HG02678 (cell line): ENCODE results near the gene DOCK9.
"Not testable (repeated sequence)": the region's sequence is repeated elsewhere in the genome, so short reads cannot be mapped to it uniquely, and the experiment has no call there.

Experiments used
- ATAC-seq: cut with Tn5 transposase; IDR thresholded peaks from one replicate; pipeline ENCODE4 v1.9.1; 2021; ENCODE audit warnings: mild to moderate bottlenecking, moderate library complexity; ENCODE audit not compliant: unreplicated experiment

DOCK9 gene

DNA sequence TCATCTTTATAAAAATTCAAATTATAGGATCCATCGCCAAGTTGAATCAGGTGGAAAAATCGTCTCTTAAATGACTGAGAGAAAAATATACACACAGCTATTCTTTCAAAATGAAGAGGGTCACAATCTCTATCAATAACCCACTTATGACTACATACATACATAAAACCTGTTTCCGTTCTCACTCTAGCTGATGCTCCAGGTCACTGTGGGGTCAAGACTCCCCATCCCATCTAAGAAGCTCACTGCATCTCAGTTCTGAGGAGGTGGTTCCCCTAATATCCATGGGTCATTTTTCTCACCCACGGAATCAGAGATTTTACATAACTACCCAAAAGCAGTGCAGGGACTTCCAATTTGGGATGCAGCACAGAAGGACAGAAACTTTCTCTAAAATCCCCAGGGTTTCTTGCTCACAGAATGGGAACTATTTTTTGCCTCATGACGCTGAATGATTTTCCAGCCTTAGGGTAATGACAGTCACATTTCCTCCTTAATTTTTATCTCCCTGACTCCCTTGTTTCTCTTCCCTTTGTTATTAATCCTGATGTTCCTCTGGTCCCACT is 56.8 kb downstream of the DOCK9 start:
- ATAC-seq, result no peak

DNA sequence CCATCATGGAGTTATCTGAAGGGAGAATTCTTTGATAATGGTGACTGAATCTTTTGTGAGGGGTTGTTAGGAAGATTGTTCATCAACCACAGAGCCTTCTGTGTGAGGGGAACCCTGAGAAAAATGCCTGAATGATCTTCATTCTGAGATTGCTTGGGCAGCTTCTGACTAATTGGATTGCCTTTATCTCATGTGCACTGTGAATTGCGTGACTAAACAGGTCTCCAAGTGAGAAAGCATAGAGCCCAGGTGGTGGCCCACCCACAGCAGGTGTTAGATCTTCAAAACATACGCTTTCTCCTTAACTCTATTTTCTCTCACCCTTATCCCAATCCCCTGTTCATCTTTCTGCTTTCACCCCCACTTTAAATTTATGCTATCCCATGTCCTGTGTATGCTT is 58.3 kb downstream of the DOCK9 start:
- ATAC-seq, result no peak

DNA sequence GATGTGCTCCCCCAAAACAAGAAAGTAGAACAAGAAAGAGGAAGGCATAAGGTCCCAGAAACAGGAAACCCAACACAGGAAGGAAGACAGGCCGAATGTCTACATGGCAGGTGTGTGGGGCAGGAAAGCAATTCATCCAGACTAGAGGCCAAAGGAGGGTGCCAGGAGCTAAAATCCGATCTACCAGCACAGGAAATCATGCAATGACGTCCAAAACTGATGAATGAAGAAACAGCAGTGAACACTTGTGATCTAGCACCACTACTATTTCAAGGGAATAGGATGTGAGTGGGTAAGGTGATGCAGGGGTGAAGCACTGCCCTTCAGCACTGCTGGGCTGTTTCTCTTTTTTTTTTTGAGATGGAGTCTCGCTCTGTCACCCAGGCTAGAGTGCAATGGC is 59.1 kb downstream of the DOCK9 start:
- no peak for ATAC-seq

DNA sequence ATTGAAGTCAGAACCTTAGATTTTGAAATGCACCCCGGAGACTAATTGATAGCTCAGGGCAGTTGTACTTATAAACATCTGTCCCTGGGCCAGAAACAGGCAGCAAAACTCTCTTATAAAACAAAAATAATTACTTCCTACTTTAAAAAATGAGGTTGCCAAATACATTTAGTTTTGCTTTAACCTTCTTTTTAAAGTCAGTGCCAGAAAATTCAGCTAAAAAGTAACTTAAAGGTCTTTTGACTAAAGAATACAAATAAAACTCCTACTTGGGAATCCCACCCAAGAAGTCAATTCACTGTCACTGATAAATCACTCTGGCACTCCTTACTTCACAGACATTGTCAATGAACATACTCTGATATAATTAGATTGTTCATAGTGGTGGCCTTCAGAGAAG is 60.7 kb downstream of the DOCK9 start:
- ATAC-seq, result no peak

DNA sequence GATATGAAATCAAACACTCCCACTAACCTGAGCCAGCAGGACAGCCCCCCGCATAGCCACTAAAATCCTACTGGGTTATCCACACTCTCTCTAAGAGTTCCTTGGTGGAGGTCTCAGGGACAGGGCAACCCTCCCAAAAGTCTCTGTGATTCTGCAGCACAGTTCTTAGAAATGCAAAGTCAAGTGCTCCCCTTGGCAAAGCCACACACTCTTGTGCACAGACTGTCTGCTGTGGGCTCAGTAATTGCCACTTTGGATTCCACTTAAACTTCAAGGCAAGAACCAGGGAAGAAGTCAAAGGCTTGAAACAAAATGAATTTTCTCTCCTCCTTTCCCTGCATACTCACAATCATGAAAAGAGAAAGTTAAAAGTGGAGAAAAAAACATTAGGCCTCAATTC is 61.5 kb downstream of the DOCK9 start:
- no peak for ATAC-seq

DNA sequence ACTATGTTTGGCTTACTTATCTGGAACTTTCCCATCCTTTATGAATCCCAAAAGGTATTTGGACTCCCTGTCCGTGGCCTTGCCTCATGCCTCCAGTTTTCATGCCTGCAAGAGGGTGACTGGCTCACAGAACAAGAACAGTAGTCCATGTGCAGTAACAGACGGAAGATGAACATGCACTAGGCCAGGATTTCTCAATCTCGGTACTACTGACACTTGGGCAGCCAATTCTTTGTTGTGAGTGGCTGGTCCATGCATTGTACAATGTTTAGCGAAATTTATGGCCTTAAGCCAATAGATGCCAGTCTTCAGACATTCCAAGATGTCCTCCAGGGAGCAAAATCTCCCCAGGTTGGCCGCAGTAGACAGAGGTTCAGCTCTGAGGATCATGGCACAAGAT is 61.9 kb downstream of the DOCK9 start:
- no peak for ATAC-seq

DNA sequence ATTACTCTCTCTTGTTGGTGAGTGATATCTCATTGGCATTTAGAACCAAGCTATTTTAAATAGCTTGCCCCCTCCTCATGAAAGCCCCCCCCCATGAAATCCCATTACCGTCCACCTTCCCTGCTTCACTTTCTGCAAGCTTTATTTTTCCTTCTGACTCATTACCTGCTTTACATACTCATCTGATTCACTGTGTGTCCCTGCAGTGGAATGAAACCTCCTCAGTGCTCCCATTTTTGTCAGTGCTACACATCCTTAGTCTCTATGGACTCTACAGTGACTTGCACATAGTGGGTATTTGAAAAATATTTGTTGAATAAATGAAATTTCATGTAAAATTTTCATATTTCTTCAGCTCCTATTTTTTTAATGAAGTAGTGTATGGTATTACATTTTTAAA is 62.3 kb downstream of the DOCK9 start:
- ATAC-seq, result no peak

DNA sequence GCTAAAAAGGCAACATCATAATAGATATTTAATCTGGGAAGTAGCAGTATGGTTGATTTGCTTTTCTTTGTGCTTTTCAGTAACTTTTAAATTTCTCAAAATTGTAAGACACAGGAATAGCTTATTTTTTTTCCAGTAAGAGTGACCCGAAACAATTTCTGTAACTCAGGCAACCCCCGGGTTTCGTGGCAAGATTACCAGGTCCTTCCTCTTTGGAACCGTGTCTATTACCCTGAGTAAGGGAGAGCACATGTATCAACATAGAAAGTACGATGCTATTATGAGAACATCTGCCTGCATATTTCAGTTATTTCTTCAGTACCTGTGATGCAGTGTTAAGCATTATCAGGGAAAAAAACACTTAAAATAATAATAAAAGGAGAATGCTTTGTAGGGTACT is 64.1 kb downstream of the DOCK9 start:
- no peak for ATAC-seq

DNA sequence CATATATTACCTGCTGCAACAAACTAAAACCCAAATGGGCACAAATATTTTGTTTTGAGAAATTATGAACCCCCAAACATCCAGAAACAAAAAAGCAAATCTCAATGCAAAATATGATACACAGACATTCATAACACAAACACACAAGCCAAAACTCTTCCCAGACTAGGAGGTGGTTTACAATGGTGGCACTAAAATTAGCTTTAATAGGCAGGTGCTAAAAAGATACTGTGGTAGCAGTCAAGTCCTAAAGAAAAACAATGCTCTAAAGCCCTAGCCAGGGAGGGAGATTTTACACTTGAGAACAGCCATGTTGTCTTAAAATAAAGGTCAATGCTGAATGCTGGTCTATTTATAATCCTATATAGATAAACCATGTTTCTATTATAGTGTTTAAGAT is 65.0 kb downstream of the DOCK9 start:
- no peak for ATAC-seq

DNA sequence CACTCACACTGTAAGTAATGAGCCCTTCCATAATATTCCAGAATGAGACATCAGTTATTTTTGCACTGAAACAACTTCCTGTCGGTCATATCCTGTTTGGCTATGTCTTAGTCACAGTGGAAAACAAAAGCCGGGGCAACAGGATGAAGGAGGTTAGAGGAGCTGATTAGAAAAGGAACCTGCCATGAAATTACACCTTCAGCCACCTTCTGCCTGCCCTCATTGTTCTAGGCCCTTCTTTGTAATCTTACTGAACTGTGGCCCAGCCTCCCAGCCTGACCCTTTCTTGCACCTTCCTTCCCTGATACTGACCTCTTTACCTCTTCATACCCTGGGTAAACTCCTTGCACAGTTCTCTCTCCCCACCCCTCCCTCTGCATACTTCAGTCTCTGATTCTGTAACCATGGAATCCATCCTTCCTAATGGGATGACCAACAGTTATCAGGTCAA is 67.3 kb downstream of the DOCK9 start:
- no peak for ATAC-seq

DNA sequence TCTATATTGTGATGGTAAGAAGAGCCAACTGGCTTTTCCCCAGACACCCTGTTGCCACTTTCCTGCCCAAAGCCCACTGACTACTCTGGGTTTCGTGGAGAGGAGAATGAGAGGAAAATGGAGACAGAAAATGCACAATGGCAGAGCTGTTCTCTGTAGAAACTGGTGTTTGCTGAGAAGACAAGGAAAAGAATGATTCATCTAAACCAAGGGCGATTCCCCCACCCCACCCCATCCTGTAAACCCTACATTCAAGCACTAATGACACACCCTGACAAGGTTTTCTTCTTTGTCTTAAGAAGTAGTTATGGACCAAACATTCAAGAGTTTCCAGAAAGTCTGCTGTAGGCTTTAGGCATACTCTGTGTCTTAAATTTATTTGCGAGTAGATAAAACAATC is 68.8 kb downstream of the DOCK9 start:
- ATAC-seq, result no peak

DNA sequence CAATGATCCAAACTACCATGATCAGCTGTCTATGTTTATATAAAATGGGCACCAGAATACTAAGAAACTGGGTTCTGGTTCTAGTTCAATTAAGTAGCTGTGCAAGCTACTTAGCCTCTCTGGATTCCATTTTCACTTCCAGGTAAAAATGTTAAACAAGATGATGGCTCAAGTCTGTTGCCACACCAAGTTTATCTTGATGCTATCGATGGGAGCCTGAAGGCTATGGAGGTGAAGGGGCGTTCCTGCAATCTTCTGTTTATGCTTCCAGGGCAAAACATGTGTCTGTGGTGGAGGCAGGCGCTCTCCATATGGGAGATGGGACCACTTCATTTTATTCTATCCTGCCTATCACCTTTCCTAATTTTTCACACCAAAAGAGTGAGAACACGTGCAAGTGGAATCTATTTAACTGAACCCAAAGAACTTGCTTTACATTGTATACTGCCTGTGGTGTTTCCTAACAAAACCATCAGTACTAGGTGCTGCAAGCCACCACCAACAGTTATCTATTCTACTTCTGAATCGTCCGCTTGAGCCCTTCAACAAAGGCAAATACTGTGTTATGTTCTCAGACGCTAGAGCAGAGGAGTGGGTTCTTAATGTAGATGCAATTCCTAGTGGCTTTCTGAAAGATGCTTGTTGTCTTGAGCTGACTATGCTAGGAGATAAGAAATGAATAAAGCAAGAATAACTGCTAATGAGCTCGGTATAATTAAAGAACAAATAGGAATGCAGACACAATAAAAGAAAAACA is 70.9 kb downstream of the DOCK9 start:
- ATAC-seq, result no peak

DNA sequence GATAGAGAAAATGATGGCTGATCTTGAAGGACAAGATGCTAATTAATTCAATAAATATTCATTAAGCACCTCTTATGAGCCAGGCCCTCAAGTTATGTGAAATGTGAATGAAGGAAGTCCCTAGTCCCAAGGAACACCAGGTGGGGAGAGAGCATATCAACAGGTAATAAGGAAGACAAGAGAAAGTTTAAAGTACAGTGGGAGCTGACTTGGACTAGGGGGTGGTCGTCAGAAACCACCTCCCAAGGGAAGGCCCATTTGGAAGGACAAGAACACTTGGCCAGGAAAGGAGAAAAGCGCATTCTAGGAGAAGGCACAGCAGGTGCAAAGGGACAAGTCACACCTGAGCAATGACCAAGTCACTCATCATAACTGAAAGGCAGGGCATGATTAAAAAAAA is 72.7 kb downstream of the DOCK9 start:
- no peak for ATAC-seq

DNA sequence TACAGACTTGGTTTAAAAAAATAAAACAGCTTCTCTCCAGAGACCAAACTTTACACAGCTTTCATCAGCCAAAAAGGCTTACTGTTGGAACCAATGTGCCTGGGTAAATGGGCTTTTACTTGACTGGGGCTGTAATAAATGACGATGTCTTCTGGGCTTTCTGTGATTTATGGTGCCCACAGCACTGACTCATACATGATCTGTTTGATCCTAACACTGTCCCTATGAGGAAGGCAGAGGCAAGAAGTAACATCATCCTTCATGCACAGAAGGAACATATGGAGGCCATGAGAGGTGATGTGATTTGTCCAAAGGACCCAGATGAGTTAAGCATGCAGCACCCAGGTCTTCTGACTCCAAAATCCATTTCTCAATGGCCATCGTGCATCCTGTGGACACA is 77.4 kb downstream of the DOCK9 start:
- no peak for ATAC-seq

DNA sequence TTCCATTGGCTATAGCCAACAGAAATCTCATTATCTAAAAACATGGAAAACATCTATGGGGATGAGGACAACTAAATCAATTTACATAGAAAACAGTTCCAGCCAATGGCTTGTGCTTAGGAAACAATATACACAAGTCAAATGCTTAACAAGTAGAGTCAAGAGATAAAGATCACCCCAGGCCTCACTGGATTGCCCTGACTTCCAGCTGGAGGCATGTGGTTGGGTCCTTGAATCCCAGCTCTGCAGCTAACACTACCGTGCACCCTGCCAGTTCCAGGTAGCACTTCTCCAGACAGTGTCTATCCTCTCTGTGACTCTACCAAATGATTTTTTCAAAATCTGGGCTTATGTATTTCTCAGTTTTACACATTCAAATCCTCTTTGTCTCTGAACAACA is 80.2 kb downstream of the DOCK9 start:
- ATAC-seq, result no peak

DNA sequence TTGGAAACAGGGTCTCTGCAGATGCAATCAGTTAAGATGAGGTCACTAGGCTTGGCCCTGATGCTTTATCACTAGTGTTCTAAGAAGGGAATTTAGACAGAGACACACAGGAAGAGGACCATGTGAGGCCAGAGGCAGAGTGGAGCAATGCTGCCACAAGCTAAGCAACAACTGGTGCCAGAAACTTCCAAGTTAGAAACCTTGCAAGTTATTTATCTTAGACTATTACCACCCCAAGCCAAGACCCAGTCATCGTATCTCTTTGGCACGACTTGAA is 81.1 kb downstream of the DOCK9 start:
- no peak for ATAC-seq

DNA sequence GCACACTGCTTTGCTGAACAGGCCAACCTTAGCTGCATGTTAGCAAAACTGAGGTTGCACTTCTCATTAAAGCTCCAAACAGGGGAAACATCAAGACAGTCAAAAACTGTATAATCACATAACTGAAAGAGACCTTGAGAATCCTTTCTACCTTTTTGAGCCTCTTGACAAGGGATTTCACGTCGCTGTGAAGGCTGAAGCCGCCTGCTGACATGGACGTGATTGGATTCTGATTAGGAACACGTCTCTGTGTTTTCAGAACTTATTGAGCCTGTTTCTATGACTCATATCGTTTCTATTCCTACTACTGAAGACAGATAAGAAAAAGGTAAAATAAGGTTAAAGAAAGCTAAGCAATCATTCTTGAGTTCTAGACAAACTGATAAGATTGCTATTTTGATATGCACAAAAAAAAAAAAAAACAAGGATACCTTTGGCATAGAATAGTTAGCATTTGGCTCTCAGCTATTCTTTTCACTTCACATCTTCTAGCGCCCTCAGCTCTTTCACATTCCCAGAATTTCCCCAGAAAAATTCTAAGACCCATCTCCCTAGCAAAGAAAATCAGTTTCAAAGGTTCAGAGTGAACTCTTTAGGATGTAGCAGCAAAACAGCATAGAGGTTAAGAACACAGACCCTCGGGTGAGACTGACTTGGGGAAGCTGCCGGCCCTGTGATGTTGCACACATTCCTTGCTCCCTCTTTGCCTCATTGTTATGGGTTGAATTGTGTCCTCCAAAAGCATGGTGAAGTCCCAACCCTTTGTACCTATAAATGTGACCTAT is 81.6 kb downstream of the DOCK9 start:
- ATAC-seq, result no peak

DNA sequence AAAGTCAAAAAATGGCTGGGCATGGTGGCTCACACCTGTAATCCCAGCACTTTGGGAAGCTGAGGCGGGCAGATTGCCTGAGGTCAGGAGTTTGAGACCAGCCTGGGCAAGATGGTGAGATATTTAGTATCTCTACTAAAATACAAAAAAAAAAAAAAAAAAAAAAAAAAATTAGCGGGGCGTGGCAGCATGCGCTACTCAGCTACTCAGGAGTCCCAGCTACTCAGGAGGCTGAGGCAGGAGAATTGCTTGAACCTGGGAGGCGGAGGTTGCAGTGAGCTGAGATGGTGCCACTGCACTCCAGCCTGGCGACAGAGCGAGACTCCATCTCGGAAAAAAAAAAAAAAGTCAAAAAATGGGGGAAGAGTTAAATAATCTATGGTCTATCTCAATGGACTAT is 83.0 kb downstream of the DOCK9 start:
- not testable (repeated sequence) for ATAC-seq

DNA sequence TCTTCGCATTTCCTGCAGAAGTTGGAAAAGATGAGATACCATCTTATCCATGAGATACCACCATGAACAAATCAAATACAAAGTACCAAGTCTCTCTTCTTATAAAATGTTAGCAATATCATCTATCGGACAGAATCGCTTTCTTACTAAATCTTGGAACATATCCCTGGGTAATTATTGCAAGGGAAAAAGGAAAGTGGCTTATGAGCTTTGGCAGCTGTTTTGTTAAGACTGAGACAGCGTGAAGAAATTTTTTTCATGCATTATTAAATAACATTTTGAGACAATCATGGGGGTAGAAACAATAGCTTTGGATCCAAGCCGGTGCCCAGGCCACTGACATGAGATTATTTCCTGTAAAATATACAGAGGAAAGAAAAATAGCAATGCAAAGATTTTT is 84.5 kb downstream of the DOCK9 start:
- ATAC-seq, result no peak

DNA sequence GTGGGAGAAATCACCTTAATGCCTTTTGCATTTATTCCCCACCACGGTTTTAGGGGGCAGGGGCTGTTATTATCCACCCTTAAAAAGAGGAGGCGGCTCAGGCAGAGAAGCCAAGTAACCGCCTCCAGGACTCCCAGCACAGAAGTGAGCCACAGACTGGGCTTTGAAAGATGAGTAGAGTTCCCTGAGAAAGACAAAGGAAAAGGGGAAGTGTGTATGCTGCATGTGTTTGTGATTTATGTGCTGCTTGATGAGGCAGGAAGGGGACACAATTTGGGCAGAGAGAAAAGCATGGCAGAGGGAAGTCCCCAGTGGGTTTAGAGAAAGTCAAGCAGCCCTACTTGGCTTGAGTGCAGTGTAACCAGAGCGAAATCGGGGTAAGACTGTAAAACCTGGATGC is 85.0 kb downstream of the DOCK9 start:
- no peak for ATAC-seq

DNA sequence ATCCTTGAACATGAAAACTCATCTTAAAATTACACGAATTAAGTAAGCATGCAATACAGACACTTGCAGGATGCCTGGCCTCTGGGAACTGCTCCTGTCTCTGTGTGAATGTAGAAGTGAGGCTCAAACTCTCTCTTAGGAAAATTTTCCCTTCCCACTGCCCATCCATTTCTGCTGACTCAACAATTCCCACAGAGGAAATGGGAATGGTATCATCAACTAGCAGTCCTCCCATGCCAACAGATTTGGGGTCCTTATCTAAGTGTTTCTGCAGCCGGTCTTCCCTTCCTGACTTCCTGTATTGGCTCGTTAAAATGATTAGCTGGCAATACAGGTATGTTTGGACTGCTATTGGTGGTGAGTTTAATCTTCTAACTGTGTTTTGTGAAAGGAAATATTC is 85.8 kb downstream of the DOCK9 start:
- ATAC-seq, result no peak

DNA sequence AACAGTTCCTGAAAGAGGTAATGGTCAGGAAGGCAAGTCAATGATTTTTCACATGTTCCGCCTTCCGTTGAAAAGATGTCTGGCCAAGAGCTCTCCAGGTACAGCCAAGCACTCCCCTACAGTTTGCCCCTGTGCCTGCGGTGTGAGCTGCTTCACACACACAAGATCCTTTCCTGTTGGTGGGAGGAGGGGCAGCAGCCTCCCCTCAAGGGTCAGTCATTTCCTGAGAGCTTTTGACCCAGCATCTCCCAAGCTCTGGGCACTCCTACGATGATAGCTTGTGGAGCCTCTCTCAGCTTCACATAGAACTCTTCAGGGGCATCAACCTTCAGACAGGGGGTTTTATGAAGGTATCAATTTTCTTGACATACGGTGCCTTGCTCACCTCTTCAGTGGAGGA is 86.9 kb downstream of the DOCK9 start:
- no peak for ATAC-seq
